GM19239 (cell line): ENCODE measurements around the gene UBE3C.

Experiments used
- DNase-seq: peaks from one replicate; pipeline ENCODE4 v3.0.0; 2011; ENCODE audit warnings: low spot score; ENCODE audit not compliant: insufficient read length
- FAIRE-seq: peaks from 2 replicates; lab custom pipeline; 2011; peaks lifted over from hg19 to GRCh38; lab: Jason Lieb, UNC

Gene UBE3C

GRCh38 chr7:157281221-157281998 lies 142.7 kb downstream of the UBE3C start:
- FAIRE-seq: no peak
- DNase-seq: no peak

DNA sequence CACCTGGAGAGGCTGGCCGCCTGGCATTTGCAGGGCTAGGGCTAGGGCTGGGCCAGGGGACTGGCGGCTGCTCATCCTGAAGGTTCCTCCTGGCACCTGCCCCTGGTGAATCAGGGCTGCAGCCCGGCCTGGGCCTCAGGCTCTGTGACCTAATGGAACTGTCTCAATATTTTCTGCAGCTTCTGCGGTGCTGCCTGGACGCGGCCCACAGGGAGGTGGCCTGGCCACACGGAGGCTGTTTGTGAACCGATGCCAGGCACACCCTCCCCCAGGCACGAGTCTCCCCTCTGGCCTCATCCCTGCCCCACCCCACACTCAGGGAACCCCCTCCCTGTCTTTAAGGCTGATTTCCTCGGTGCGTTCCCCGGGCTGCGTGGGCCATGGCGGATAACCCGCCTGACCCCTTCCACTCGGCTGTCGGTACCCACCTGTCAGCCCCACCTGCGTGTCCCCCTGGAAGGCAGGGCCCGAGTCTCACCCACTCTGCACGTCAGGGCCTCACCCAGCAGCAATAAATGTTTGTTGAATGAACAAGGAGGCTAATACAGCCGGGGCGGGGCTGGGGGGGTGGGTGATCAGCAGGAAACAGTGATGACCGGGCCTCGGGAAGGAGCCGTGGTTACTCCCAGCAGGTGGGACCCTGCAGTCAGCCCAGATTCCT lies 143.5 kb downstream of the UBE3C start:
- DNase-seq (no peak), FAIRE-seq (no peak)

DNA sequence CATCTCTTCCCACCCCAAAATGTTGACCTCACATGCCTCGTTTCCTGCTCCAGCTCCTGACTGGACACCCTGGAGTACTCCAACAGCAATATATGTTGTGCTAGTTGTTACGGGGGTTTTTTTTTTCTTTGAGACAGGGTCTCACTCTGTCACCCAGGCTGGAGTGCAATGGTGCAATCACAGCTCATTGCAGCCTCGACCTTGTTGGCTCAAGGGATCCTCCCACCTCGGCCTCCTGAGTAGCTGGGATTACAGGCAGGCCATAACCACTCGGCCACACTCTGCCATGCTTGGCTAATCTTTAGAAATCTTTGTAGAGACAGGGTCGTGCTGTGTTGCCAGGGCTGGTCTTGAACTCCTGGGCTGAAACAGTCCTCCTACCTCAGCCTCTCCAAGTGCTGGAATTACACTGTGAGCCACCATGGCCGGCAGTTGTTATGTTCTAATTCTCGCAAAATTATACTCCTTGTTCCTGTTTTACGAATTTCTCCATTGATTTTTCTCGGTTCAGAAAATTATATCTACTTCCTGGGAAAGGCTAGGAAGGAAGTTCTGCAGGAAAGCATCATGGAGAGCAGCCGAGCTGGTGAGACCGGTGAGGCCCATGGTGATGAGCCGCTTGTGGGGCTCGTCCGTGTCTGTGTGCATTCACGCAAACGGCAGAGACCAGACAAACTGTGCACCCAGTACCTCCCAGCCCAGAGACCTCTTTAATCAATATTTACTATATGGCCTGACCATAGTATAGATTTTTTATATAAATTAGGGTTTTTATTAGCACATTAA lies 145.7 kb downstream of the UBE3C start:
- FAIRE-seq (no peak), DNase-seq (no peak)

- DNase-seq (no peak), FAIRE-seq (no peak)
These were observed 152.8 kb downstream of the UBE3C start for GRCh38 chr7:157291404-157292080.

DNA sequence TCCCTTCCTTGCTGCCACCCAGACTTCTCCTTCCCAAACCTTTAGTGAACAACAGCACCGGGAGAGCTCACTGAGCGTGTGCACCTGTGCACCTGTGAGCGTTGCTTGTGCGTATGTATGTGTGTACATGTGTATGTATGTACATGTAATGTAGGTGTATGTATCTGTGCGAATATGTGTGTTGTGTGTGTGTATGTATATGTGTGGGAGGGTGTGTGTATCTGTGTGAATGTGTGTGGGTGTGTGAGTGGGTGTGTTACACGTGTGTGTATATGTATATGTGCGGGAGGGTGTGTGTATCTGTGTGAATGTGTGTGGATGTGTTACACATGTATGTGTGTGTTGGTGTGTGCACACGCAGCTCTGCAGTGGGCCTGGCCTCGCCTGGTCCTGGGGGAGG lies 153.5 kb downstream of the UBE3C start:
- DNase-seq (no peak), FAIRE-seq (no peak)

DNA sequence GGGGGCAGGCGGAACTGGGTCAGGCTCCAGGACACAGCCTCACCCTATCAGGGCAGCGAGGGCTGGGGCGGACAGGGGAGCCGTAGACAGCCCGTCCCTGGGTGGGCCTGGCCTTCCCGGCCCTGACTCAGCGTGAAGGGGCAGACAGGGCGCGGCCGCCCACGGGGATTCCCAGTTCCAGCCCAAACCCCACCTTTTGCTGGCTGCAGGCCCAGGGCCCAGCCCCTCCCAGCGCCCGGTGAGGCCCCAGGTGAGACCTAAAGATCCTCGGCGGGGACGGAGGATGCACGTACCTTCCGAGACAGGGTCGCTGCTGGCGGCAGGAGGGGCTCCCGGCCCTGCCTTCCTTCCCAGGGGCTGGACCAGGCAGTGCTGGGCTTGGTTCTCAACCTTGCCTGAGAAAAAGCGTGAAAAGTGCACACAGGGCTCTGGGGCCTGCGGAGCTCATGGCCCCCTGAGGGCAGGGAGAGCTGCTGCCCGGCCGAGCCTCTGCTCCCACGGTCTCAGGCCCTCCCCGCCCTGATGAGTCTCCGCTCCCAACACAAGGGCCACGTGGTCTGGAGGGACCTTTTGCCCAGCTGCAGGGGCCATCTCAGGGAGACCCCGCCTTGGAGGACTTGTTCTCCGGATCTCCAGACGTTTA lies 154.2 kb downstream of the UBE3C start:
- no peak for DNase-seq
- FAIRE-seq: no peak

DNA sequence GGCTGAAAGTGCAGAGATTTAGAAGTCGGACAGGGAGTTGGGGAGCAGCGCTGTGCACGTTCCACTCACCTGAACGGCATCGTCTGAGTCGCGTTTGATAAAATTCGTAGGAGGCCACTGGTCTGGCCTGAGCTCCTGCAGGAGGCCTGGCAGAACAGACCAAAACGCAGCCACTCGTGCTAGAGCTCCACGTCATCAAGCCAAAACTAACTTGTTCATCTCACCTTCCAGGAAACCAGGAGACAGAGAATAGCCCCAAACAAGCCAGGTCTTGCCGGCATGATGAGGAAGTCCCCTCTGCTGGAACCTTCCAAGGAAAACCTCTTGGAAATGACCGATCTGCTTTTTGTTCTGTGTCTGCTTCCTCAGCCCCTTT lies 154.7 kb downstream of the UBE3C start:
- FAIRE-seq (no peak), DNase-seq (no peak)

- FAIRE-seq (no peak), DNase-seq (no peak)
These were observed 156.0 kb downstream of the UBE3C start for GRCh38 chr7:157294773-157295172.

DNA sequence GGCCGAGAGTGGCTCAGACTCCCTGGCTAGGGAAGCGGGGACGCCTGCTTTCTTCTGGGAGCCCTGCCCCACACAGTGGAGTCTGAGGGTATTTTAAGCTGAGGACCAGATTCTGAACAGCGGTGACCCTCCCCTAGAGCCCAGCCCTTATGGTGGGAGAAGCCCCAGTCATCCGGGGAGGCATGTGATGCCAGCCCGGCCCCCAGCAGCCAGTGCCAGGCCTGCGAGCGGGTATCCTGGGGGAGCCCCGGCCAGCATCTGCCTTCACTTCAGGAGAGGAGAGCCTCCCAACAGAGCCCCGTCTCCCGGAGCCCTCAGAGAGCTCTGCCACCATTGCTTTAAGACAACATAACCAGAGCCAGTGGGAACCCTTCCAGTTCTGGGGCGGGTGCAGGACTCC lies 156.6 kb downstream of the UBE3C start:
- DNase-seq (no peak), FAIRE-seq (no peak)

DNA sequence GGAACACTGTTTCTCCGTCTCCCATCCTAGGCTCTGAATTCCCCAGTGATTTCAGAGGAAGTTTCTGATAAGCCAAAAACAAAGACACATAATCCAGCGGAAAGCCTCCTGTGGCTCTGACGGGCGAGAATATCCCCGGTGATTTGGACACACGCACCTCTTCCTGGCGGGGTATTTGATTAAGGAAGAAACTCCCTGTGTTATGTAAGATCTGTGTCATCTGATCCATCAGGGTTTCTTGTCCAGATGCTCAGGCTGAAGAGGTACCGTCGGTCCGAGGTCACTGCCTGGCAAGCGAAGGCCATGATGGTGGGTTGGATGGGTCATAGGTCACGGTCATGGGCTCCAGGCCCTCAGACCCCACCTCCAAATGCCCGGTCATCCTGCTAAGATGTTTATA lies 158.5 kb downstream of the UBE3C start:
- DNase-seq: no peak
- no peak for FAIRE-seq

GRCh38 chr7:157299317-157299612 lies 160.5 kb downstream of the UBE3C start:
- DNase-seq (no peak), FAIRE-seq (no peak)

- DNase-seq (no peak), FAIRE-seq (no peak)
These were observed 161.1 kb downstream of the UBE3C start for GRCh38 chr7:157299613-157300368.

- no peak for FAIRE-seq
- no peak for DNase-seq
These were observed 161.7 kb downstream of the UBE3C start for GRCh38 chr7:157300369-157300825.

GRCh38 chr7:157301610-157302120 lies 162.9 kb downstream of the UBE3C start:
- no peak for FAIRE-seq

DNA sequence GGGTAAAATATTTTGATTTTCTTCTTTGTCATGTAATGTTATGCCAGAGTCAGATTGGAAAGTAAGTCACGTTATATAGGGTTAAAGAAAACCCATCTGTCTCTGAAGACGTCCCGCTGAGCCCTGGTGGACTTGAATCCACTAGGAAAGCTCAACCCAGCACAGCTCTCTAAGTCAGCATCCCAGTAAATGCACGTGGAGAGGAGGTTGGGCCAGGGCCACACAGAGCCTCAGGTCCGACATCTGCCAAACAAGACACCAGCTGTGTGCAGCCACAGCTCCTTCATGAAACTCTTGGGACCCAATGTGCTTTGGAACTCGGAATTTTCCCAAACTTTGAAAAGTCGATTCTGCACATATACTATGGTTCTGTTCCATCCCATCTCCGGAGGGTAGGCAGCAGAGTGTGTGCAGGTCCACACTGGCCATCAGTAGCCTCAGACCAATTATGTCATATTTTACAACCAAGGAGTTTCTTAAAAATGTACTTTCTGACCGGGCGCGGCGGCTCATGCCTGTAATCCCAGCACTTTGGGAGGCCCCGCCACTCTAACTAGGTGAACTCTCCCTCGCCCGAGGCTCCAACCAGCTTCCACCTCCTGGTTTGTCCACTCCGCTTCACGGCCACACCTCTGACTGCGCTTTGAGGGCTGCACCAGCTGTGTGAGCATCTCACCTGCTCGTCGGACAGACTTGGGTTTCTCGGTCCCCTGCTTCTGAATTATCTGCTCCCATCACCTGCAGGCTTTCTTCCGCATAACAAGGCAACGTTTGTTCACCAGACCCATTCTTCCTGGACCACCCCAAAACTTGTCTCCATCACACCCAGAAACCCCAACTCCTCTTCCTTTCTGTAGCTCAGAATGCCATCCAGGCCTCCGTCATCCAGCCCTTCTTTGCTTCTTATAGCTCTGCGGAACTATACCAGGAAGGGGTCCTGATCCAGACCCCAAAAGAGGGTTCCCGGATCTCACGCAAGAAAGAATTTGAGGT lies 168.4 kb downstream of the UBE3C start:
- FAIRE-seq (no peak), DNase-seq (no peak)

More at GRCh38 chr7:157301610-157302120, 162.9 kb downstream of the UBE3C start:
- DNase-seq: no peak

GRCh38 chr7:157309988-157310668 lies 171.4 kb downstream of the UBE3C start:
- no peak for FAIRE-seq
- DNase-seq: no peak

DNA sequence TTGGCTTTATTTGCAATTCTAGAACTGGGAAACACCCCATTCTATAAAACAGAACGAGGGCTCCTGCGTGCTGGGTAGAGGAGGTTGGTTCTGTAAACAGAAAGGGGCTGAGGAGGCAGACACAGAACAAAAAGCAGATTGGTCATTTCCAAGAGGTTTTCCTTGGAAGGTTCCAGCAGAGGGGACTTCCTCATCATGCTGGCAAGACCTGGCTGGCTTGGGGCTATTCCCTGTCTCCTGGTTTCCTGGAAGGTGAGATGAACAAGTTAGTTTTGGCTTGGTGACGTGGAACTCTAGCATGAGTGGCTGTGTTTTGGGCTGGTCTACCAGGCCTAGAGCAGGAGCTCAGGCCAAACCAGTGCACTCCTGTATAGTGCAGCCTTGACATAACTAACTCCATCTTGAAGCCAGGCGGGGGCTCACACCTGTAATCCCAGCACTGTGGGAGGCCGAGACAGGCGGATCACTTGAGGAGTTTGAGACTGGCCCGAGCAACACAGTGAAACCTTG lies 172.0 kb downstream of the UBE3C start:
- FAIRE-seq (no peak), DNase-seq (no peak)
